GM11168 (cell line): ENCODE data around the gene TPSAB1.

Experiments
- in situ Hi-C: fragments of 300-500 bp; cut with MboI; formaldehyde crosslinking; loops from one replicate; pipeline ENCODE4 v1.12.0; 2022; ENCODE audit warnings: low sequenced_read_pairs; ENCODE audit not compliant: unreplicated experiment

Gene TPSAB1

DNA sequence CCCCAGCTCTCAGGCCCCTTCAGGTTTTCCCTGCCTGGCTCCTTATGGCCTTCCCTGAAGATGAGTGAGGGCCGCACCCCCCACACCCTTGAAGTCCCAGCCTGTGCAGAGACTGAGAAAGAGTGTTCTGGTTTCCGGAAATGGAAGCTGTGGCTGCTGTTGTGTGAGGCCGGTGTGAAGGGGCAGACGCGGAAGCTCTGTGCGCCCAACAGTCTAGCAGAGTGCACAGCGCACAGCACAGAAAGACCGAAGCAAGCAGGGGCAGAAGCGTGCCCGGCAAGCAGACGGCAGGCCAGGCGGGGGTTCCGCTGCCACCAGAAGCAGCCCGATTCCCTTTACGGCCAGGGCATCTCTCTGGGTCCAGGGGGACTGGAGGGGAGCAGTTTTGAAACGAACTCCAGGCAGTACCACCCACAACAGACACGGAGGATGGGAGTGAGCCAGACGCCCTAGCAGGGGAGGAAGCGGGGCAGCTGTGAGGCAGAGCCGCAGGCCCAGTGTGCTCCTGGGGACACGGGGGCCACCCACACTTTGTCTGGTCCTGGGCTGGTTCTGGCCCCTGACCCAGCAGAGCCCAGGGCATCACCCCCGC is 32.2 kb upstream of the TPSAB1 start:
- in situ Hi-C loops: no loop called here

DNA sequence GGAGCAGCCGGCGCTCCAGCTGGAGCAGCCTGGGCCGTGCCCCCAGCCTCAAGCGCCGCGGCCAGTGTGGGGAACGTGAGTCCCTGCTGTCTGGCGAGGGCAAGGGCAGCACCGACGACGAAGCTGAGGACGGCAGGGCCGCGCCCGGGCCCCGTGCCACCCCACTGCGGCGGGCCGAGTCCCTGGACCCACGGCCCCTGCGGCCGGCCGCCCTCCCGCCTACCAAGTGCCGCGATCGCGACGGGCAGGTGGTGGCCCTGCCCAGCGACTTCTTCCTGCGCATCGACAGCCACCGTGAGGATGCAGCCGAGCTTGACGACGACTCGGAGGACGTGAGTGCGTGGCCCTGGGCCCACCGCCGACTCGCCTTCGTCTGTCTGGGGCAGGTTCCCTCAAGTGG is 31.4 kb upstream of the TPSAB1 start:
- in situ Hi-C loops: no loop called here

DNA sequence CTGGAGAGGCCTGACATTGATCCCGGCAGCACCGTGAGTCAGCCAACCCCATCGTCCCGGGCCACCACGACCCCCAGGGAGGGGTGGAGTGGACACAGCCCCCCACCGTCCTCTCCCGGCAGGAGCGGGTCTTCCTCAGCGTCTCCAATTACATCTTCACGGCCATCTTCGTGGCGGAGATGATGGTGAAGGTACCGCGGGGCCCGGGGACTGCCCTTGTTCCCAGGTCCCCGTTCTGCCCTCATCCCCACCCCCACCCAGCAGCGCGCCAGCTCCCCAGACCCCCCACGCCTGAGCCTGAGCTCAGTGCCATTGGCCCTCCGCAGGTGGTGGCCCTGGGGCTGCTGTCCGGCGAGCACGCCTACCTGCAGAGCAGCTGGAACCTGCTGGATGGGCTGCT is 30.0 kb upstream of the TPSAB1 start:
- in situ Hi-C loops: no loop called here

DNA sequence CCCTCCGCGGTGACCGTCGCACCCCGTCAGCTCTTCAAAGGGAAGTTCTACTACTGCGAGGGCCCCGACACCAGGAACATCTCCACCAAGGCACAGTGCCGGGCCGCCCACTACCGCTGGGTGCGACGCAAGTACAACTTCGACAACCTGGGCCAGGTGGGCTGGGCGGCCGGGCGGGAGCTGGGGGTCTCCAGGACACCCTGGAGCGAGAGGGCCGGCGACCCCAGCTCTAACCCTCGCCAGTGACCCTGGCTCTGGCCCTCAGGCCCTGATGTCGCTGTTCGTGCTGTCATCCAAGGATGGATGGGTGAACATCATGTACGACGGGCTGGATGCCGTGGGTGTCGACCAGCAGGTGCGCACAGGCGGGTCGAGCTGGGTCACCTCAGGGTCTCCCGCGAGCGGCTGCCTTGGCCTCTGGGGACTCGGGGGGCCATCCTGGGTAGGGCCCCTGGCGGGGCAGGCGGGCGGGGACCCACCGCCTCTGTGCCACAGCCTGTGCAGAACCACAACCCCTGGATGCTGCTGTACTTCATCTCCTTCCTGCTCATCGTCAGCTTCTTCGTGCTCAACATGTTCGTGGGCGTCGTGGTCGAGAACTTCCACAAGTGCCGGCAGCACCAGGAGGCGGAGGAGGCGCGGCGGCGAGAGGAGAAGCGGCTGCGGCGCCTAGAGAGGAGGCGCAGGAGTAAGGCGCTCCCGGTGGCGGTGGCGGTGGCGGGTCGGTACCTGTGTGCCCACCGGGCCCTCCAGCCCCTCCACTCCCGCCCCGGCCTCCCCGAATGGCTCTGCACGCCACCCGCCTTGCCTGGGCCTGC is 28.8 kb upstream of the TPSAB1 start:
- in situ Hi-C loops: no loop called here

DNA sequence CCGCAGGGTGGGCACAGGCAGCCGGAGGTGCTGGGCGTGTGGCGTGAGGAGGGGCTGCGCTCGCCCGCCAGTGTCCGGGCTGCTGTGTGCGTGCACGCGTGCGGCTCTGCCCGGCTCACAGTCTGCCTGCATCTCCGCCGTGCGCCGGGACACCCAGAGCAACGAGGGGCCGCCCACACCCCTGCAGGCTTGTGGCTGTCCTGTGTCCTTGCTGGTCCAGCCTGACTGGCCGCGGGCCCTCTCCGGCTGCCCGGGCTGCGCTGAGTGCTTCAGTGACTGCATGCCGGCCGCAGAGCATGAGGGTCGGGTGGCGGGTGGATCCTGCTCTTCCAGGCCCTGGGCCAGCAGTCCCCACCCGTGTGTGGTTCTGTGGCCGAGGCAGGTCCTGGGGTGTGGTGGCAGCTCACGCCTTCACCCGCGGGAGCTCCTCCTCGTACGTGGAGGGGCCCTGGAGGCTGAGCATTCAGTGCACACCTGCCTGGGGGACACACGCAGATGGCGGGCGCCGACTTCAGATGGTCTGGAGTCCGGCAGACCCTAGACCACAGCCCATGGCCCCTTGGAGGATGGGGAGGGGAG is 27.8 kb upstream of the TPSAB1 start:
- in situ Hi-C loops: no loop called here

DNA sequence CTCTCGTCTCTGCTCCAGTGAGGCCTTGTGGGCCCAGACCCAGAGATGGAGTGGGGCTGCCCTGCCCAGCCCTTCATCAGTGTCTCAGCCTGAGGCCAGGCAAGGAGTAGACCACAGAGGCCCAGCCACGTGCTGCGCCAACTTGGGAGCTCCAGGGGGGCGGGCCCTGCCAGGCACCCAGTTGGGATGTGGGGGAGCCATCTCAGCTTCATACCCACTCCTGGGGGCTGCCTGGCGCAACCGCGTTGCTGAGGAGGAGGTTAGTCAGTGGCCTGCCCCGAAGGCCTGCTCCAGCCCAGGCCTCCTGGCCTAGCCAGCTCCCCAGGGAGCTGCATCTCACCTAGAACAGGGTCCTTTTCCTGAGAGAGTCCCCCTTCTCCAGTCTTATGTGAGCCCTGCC is 27.3 kb upstream of the TPSAB1 start:
- in situ Hi-C loops: no loop called here

DNA sequence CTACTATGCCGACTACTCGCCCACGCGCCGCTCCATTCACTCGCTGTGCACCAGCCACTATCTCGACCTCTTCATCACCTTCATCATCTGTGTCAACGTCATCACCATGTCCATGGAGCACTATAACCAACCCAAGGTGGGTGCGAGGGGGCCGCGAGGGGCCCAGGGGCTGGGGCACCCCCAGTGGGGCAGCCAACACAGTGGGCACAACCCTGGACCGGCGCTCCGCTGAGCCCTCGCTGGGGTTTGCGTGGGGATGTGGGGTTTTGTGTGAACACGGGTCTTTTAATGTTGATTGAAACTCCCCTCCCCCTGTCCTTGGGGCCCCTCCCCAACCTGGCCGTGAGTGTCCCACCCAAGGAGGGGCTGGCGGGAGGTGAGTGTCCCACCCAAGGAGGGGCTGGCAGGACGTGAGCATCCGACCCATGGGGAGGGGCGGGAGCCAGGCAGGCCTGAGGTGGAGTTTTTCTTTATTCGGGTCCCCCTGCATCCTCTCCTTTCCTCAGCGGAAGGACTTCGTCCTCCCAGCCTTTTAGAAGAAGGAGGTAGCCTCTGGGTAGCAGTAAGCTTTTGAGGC is 26.6 kb upstream of the TPSAB1 start:
- in situ Hi-C loops: no loop called here

DNA sequence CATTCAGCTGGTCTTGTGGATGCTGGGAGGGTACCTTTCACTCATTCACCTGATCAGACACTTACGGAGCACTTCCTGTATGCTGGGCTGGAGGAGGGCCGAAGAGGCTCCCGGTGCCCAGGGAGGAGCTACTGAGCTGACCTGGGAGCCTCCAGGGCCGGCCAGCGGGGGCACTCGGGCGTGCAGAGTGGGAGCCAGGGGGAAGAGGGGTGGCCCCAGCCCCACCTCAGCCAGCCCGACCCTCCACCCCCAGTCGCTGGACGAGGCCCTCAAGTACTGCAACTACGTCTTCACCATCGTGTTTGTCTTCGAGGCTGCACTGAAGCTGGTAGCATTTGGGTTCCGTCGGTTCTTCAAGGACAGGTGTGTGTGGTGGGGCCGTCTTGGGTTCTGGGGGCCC is 25.8 kb upstream of the TPSAB1 start:
- in situ Hi-C loops: no loop called here

DNA sequence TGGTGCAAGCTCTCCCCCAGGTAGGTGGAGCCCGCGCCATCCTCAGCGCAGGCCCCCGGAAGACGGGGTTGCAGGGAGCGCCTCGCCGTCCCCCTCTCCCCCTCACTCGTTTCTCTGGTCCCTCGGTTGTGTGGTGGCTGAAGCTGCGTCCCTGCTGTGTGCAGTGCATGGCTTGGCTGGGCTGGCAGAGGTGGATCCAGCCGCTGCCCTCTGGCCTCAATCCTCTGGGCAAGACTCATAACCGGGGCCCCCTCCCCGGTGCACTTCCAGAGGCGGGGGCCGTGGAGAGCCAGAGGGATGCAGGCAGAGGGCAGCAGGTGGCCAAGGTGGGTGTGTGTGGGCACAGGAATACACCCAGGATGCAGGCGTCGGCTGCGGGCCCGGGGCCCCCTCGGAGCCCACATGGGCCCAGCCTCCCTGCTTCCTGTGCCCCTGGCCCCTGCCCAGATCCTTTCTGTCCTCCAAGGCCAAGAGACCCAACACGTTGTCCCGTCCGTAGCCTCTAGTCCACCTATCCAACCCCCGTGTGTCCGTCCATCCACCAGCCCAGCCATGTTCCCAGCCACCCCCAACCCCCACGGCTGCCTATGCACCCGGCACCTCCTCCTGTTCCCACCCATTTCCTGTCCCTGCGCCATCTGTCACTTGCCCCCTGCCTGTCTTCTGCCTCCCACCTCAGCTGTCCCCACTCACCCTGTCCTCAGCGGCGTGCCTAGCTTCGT is 24.8 kb upstream of the TPSAB1 start:
- in situ Hi-C loops: no loop called here

DNA sequence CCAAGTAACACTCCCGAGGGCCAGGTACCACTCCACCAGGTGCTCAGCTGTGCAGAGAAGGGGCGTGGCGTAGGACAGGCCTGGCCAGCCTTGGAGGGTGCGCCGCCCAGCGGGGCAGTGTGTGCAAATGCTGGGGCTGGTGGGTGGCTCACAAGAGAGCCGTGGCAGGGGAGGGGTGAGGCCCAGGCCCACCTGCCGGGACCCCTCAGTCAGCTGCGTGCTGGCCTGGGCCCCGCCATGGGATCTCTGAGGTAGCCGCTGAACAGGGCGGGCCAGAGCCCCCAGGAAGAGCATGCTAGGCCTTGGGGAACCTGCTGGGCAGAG is 24.2 kb upstream of the TPSAB1 start:
- in situ Hi-C loops: no loop called here

DNA sequence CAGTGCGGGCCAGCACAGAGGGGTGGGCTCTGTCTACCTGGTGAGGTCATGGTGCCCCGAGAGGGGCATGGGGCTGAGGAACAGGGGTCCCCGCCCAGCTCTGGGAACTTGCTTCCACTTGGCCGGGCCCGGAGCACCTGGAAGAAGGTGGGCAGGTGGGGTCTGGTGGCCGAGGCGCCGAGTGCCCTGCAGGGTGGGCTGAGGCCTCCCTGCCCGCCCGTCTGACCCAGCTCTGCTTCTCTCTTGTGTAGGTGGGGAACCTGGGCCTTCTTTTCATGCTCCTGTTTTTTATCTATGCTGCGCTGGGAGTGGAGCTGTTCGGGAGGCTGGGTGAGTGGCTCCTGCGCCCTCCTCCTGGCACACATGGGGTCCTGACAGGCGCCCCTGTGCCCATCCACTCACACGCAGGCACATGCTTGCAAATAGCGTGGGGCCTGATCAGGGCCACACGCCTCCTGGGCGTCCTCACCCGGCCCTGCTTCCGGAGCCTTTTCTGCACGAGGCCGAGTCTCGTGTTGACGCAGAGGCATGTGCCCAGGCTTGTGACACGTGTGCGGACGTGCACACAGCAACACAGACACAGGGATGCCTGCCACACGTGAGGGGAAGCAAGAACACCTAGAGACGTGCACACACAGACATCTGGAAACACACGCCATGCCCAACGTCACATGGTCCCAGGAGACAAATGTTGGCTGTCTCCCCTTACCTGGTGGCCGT is 23.7 kb upstream of the TPSAB1 start:
- in situ Hi-C loops: no loop called here

DNA sequence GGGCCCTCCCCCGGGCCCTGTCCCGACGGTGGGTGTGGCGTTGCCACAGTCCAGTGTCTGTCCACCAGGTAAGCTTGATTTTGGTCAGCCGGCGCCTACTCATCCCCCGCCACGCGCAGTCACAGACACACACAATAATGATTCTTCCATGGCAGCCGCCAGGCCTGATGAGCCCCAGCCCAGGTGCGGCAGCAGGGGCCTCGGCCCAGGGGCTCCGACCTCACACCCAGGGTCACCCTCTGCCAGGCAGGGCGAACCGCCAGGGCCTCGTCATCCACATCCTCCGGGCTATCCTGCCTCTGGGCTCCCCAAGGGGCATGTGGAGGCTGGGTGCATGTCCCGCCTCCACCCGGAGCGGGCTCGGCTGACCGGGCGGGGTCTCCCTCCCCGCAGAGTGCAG is 23.0 kb upstream of the TPSAB1 start:
- in situ Hi-C loops: no loop called here

DNA sequence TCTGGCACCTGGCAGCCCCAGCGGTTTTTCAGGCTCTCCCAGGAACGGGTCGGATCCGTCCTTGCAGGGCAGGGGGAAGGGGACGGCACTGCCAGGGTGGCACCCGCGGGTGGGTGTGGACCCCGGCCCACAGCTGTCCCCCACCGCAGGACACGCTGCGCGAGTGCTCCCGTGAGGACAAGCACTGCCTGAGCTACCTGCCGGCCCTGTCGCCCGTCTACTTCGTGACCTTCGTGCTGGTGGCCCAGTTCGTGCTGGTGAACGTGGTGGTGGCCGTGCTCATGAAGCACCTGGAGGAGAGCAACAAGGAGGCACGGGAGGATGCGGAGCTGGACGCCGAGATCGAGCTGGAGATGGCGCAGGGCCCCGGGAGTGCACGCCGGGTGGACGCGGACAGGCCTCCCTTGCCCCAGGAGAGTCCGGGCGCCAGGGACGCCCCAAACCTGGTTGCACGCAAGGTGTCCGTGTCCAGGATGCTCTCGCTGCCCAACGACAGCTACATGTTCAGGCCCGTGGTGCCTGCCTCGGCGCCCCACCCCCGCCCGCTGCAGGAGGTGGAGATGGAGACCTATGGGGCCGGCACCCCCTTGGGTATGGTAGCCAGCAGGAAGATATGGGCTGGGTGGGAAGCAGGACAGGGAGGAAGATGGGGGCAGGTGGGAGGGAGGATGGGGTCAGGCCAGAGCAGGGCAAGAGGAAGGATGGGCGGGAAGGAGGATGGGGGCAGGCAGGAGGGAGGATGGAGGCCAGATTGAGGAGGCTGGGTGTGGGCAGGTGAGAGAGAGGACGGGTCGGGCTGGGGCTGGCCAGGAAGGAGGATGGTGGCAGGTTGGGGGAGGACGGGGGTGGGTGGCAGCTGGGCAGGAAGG is 22.2 kb upstream of the TPSAB1 start:
- in situ Hi-C loops: no loop called here

DNA sequence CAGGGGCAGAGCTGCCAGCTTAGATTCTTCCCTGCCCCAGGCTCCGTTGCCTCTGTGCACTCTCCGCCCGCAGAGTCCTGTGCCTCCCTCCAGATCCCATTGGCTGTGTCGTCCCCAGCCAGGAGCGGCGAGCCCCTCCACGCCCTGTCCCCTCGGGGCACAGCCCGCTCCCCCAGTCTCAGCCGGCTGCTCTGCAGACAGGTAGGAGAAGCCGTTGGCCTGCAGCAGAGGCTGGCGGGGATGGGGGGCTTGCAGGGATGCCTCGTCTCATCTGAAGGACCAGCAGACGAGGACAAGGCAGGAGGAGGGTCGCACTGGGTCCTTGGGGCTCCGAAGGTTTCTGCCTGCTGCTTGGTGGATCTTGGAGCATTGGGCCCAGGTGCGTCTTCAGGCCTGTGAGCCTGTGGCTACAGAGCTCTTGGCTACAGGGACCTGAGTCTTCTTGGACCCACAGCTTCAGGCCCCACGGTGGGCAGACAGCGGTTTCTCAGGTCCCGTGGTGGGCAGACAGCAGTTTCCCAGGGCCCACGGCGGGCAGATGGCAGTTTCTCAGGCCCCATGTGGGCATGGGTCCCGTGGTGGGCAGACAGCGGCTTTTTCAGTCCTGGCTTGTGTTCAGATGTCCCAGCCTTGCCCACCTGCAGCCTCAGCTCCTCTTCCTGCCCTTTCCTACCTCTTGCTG is 21.4 kb upstream of the TPSAB1 start:
- in situ Hi-C loops: no loop called here

DNA sequence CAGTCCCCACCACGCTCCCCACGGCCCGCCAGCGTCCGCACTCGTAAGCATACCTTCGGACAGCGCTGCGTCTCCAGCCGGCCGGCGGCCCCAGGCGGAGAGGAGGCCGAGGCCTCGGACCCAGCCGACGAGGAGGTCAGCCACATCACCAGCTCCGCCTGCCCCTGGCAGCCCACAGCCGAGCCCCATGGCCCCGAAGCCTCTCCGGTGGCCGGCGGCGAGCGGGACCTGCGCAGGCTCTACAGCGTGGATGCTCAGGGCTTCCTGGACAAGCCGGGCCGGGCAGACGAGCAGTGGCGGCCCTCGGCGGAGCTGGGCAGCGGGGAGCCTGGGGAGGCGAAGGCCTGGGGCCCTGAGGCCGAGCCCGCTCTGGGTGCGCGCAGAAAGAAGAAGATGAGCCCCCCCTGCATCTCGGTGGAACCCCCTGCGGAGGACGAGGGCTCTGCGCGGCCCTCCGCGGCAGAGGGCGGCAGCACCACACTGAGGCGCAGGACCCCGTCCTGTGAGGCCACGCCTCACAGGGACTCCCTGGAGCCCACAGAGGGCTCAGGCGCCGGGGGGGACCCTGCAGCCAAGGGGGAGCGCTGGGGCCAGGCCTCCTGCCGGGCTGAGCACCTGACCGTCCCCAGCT is 20.3 kb upstream of the TPSAB1 start:
- in situ Hi-C loops: no loop called here

DNA sequence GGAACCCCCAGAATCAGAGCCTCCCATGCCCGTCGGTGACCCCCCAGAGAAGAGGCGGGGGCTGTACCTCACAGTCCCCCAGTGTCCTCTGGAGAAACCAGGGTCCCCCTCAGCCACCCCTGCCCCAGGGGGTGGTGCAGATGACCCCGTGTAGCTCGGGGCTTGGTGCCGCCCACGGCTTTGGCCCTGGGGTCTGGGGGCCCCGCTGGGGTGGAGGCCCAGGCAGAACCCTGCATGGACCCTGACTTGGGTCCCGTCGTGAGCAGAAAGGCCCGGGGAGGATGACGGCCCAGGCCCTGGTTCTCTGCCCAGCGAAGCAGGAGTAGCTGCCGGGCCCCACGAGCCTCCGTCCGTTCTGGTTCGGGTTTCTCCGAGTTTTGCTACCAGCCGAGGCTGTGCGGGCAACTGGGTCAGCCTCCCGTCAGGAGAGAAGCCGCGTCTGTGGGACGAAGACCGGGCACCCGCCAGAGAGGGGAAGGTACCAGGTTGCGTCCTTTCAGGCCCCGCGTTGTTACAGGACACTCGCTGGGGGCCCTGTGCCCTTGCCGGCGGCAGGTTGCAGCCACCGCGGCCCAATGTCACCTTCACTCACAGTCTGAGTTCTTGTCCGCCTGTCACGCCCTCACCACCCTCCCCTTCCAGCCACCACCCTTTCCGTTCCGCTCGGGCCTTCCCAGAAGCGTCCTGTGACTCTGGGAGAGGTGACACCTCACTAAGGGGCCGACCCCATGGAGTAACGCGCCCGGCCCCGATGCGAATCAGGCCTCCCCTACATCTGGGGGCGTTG is 19.5 kb upstream of the TPSAB1 start:
- in situ Hi-C loops: no loop called here

DNA sequence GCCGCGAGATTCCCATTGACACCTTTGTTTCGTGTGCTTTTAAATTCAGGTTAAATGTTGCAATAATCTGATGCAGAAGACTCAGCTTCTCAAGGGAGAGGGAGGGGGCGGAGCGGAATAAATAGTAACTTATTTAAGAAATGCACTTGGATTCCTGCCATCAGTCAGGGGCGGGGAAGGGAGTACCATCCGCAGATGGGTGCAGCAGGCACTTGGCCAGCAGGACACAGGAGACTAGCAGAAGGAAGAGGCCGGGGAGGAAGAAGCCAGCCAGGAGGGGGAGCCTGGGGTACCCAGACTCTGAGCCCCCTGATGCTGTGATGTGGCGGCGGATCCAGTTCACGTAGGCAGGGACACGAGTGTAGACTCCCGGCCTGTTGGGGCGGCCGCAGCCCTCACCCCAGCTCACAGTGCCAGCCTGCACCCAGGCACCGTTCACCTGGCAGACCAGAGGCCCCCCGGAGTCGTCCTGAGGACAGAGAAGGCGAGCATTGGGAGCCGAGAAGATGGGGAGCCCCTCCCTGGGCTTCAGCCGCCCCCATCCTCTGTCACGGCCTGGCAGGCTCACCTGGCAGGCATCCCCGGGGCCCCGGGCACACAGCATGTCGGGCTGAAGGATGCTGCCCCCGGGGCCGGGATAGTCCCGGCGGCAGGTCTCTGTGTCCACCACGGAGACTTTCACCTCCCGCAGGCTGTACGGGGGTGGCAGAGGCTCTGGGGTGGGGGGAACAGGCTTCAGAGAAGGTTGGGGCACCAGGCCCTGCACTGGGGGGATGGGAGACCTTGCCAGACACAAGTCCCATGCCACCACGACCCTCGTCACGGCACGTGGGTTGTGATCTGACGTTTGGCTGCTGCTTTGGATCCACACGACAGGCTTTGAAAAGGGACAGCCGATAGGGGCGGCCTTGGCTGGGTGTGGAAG is 18.6 kb upstream of the TPSAB1 start:
- in situ Hi-C loops: no loop called here
